ENCODE measurements around the gene CPNE4.

- no peak for TF ChIP-seq CTCF (IDR thresholded peaks at IDR 0.05)
- no peak for TF ChIP-seq POLR2A (IDR thresholded peaks at IDR 0.05)
These were observed 323.6 kb downstream of the CPNE4 start for GRCh38 chr3:131711114-131711768.
